Endothelial cell of umbilical vein (primary cell): ENCODE data around the gene RRP1. TPM values are rescaled to one million over a fixed set of nuclear protein-coding genes. Genes with fewer than 3 reads are reported as not detected.

Experiments used
- BruUV-seq: library from RNA; stranded (reverse); fragments of 400-500 nt; replicated peaks from 2 replicates; lab custom pipeline; 2021; lab: Mats Ljungman, UMichigan
- CTCF ChIA-PET: fragments of 300-600, 350-600 bp; sonication (Branson Sonifier 250); formaldehyde crosslinking; loops from one replicate; lab custom pipeline; 2021; ENCODE audit warnings: antibody characterized with exemption, inconsistent platforms; lab: Charles Lee
- POLR2A ChIA-PET: fragments of 300-600, 350-600 bp; sonication (Branson Sonifier 250); formaldehyde crosslinking; loops from one replicate; lab custom pipeline; 2021; ENCODE audit warnings: antibody characterized with exemption, inconsistent platforms; lab: Charles Lee
- DNase-seq: peaks from one replicate; pipeline ENCODE4 v3.0.0-alpha.2; 2011; ENCODE audit warnings: low read depth, low spot score
- FAIRE-seq: peaks from 2 replicates; lab custom pipeline; 2011; peaks lifted over from hg19 to GRCh38; lab: Jason Lieb, UNC
- H2AFZ ChIP-seq: 2 replicates; pipeline ENCODE4 v1.6.0; 2012; ENCODE audit warnings: low read depth, low read length, control low read depth, inconsistent platforms
- H3K27ac ChIP-seq: 2 replicates; pipeline ENCODE4 v1.5.1; 2011; ENCODE audit warnings: low read depth, mild to moderate bottlenecking, control low read depth, low read length, moderate library complexity; ENCODE audit not compliant: insufficient read depth
- H3K27me3 ChIP-seq, 2 experiments: 2 replicates each; pipeline versions ENCODE4 v1.6.0 to v1.6.1; 2011; ENCODE audit warnings: low read length in 2 of 2, mixed read lengths in 1 of 2; ENCODE audit not compliant: control insufficient read depth in 2 of 2, insufficient read depth in 2 of 2
- H3K36me3 ChIP-seq, 2 experiments: 2 replicates in 1 of 2; 3 replicates in 1 of 2; pipeline ENCODE4 v1.5.1; 2011; ENCODE audit warnings: low read length in 2 of 2, mild to moderate bottlenecking in 1 of 2, moderate library complexity in 1 of 2; ENCODE audit not compliant: control insufficient read depth in 2 of 2, insufficient read depth in 2 of 2; ENCODE audit errors: extremely low read depth in 1 of 2
- H3K4me1 ChIP-seq: 3 replicates; pipeline ENCODE4 v1.5.1; 2011; ENCODE audit warnings: mild to moderate bottlenecking, low read length; ENCODE audit not compliant: control insufficient read depth, insufficient read depth; ENCODE audit errors: extremely low read depth
- H3K4me2 ChIP-seq: 2 replicates; pipeline ENCODE4 v1.6.1; 2011; ENCODE audit warnings: low read length, control low read depth, mixed read lengths; ENCODE audit not compliant: insufficient read depth
- H3K4me3 ChIP-seq, 3 experiments: fragments of 200-600 bp in 1 of 3; sonication (generic), shearing (Covaris generic) in 1 of 3; replicated peaks in 1 of 3; 2 replicates each; pipeline ENCODE4 v1.5.1; 2011 to 2016; ENCODE audit warnings: control low read depth in 3 of 3, low read length in 3 of 3, mild to moderate bottlenecking in 2 of 3, inconsistent platforms in 1 of 3, low read depth in 1 of 3, moderate library complexity in 1 of 3; ENCODE audit not compliant: insufficient read depth in 1 of 3
- H3K79me2 ChIP-seq: 2 replicates; pipeline ENCODE4 v1.6.0; 2012; ENCODE audit warnings: low read length, inconsistent platforms; ENCODE audit not compliant: control insufficient read depth, insufficient read depth
- H3K9ac ChIP-seq: replicated peaks from 2 replicates; pipeline ENCODE3; 2011; ENCODE audit warnings: low read length, control low read depth; ENCODE audit not compliant: insufficient read depth; ENCODE audit errors: extremely low read depth
- H3K9me1 ChIP-seq: replicated peaks from 3 replicates; pipeline ENCODE4 v1.6.0; 2011; ENCODE audit warnings: mild to moderate bottlenecking, low read length; ENCODE audit not compliant: control insufficient read depth, insufficient read depth; ENCODE audit errors: extremely low read depth
- H3K9me3 ChIP-seq: replicated peaks from 2 replicates; pipeline ENCODE4 v1.5.1; 2012; ENCODE audit warnings: low read length, inconsistent platforms; ENCODE audit not compliant: control insufficient read depth, insufficient read depth
- H4K20me1 ChIP-seq: replicated peaks from 2 replicates; pipeline ENCODE3; 2011; ENCODE audit warnings: mild to moderate bottlenecking, low read length; ENCODE audit not compliant: control insufficient read depth, insufficient read depth; ENCODE audit errors: extremely low read depth
- EZH2 ChIP-seq: IDR thresholded peaks from 2 replicates; pipeline ENCODE4 v1.6.1; 2012; ENCODE audit warnings: borderline replicate concordance, low read depth, mild to moderate bottlenecking, moderate library complexity, low read length, inconsistent platforms; ENCODE audit not compliant: severe bottlenecking
- FOS ChIP-seq: IDR thresholded peaks from 2 replicates; pipeline ENCODE4 v1.6.1; 2011; ENCODE audit warnings: mild to moderate bottlenecking, low read length, moderate library complexity, borderline replicate concordance; ENCODE audit not compliant: insufficient read depth
- GATA2 ChIP-seq: IDR thresholded peaks from 2 replicates; pipeline ENCODE4 v1.7.0; 2011; ENCODE audit warnings: low read depth, mild to moderate bottlenecking, moderate library complexity, mixed read lengths, low read length; ENCODE audit not compliant: insufficient read length, insufficient read depth
- JUN ChIP-seq: IDR thresholded peaks from 2 replicates; pipeline ENCODE4 v1.6.1; 2011; ENCODE audit warnings: borderline replicate concordance, low read depth; ENCODE audit not compliant: insufficient read length, insufficient read depth
- MYC ChIP-seq: IDR thresholded peaks from one replicate; pipeline ENCODE4 v1.6.1; 2011; ENCODE audit warnings: mild to moderate bottlenecking, low read depth, low read length
- POLR2A ChIP-seq: IDR thresholded peaks from 2 replicates; pipeline ENCODE4 v1.6.1; 2012; ENCODE audit warnings: low read depth, mild to moderate bottlenecking, control low read depth, low read length
- POLR2AphosphoS5 ChIP-seq: IDR thresholded peaks from 2 replicates; pipeline ENCODE4 v1.6.1; 2012; ENCODE audit warnings: low read depth, mild to moderate bottlenecking, control low read depth, low read length, moderate library complexity; ENCODE audit not compliant: insufficient read depth
- dilution Hi-C: fragments of 300-500 bp; cut with MboI; formaldehyde crosslinking; loops from one replicate; pipeline ENCODE4 v1.15.0; 2019; ENCODE audit warnings: low sequenced_read_pairs; ENCODE audit not compliant: extremely low pct_ligation_motif_present
- intact Hi-C: fragments of 100-400 bp; cut with micrococcal nuclease; formaldehyde crosslinking; loops from one replicate; pipeline ENCODE4 v1.10.0; 2022
- polyA plus RNA-seq, 4 experiments: library from polyadenylated mRNA; depleted of rRNA in 3 of 4; stranded (reverse) in 3 of 4; unstranded in 1 of 4; fragments of >200 nt; gene quantifications; 2 replicates each; pipeline versions ENCODE4 v1.2.1 to v1.2.3, GENCODE V29; 2011 to 2012; ENCODE audit warnings: missing spikeins in 1 of 4
- total RNA-seq: library from RNA; stranded (reverse); gene quantifications from 2 replicates; pipeline ENCODE4 v1.2.3, GENCODE V29; 2021
- TF ChIP-seq, protein P1 (sequence below): IDR thresholded peaks from 2 replicates; pipeline ENCODE4 v1.6.1; 2011; ENCODE audit not compliant: insufficient read depth, insufficient read length
- TF ChIP-seq, protein P2 (sequence below), 2 donors: IDR thresholded peaks; 1 replicate in 1 of 2; 2 replicates in 1 of 2; pipeline ENCODE4 v1.5.1; 2011; ENCODE audit warnings: low read length in 2 of 2, mild to moderate bottlenecking in 2 of 2, moderate library complexity in 2 of 2, control low read depth in 1 of 2, inconsistent platforms in 1 of 2, low read depth in 1 of 2; ENCODE audit not compliant: insufficient read depth in 1 of 2; ENCODE audit errors: extremely low read depth in 1 of 2

The RRP1 gene
- total and polyA plus RNA-seq, 2 donors (not counting 3 experiments of a cell fraction or from before 2014, with no cell fraction given) = 15.2 to 36.3 TPM

DNA sequence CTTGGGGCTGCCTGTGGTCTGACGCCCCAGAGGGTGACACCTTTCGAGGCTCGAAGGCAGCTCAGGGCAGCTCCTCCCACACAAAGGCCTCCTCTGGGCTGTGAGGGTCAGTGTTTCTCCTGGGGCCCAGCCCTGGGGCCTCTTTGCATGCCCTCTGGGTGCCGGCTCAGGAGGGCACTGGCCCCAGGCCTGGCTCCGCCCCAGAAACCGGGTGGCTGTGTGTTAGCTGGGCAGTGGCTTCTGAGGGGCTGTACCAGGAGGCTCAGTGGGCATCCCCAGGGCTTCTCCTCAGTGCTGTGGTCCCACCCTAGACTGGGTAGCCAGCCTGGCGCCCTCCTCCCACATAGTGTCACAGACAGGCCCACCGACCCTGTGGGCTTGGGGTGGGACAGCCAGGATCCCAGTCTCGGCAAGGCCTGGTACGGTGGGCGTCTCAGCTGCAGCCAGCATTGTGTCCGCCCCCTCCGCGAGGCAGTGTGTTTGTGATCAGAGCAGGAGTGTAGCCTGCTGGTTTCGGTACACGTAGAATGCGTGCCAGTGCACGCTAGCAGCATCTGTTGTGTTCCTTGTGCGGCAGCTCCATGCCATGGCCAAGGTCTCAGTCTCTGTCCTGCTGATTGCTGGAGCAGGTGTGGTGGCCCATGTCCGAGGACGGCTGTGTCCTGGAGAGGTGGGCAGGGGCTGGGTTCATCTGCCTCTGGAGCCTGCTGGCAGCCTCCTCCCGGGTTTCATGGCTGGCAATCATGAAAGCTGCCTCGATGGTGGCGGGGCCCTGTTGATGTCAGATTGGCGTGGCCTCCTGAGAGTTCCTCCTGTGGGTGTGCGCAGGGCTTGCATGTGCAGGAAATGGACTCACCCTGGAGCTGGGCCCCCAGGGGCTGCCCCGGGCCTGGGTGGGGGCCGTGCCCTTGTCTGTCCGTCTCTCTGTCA lies 28.0 kb downstream of the RRP1 start:
- BruUV-seq = no TSS peak
- Histone ChIP-seq H3K36me3 (no peaks in the 10 kb centered on the region), H3K27me3 (no peaks in the 10 kb centered on the region), H3K4me3 (no peak overlapping the region), H3K9me1 (no peaks in the 10 kb centered on the region), H3K9me3 (no peaks in the 10 kb centered on the region), H3K4me1 (peaks cover 2% of the 10 kb centered on the region), H3K9ac (no peak overlapping the region), H3K4me2 (no peak overlapping the region), H4K20me1 (no peaks in the 10 kb centered on the region), H3K79me2 (no peaks in the 10 kb centered on the region), H3K27ac (no peak overlapping the region), H2AFZ (no peak overlapping the region)
- DNase-seq = no peak
- dilution Hi-C loops = no loop called here
- intact Hi-C loops = no loop called here
- POLR2A ChIA-PET = interaction anchor here (1.0 kb wide), 1 partner anchor 143 kb away, joined by 8 read pairs; no protein-coding TSS in a partner anchor
- TF ChIP-seq FOS = no peak
- TF ChIP-seq GATA2 = no peak
- no peak for TF ChIP-seq POLR2A
- no peak for TF ChIP-seq MYC
- TF ChIP-seq JUN = no peak
- CTCF ChIA-PET = interaction anchor here (0.7 to 1.8 kb wide), 4 partner anchors 7 to 164 kb away, joined by 3 to 5 read pairs (median 3); no protein-coding TSS in a partner anchor
- FAIRE-seq = no peak

DNA sequence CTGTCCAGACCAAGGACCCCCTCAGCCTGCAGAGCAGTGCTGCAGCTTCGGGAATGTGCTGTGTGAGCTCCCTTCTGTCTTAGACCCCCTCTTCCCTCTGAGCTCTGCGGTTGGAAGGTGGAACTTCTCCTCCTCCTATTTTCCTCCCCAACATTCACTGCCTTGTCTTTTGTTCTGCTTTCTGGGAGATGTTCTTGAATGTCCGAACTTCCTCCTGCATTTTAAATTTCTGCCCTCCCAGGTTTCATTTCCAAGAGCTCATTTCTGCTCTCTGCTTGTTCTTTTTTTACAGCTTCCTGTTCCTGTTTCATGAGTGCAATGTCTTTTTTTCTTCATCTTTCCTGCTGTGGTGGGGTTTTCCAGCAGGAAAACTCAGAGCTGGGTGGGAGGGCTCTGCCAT lies 29.3 kb downstream of the RRP1 start:
- no peaks in the 10 kb centered on the region for H3K4me1 ChIP-seq
- no peak overlapping the region for H3K9ac ChIP-seq
- no peaks in the 10 kb centered on the region for H3K27me3 ChIP-seq
- no peaks in the 10 kb centered on the region for H3K36me3 ChIP-seq
- no peak for DNase-seq
- dilution Hi-C loops (no loop called here), intact Hi-C loops (no loop called here)
- H3K27ac ChIP-seq = no peak overlapping the region
- no peaks in the 10 kb centered on the region for H3K79me2 ChIP-seq
- no peak overlapping the region for H3K4me3 ChIP-seq
- no peaks in the 10 kb centered on the region for H3K9me3 ChIP-seq
- no peak overlapping the region for H2AFZ ChIP-seq
- ChIA-PET CTCF (interaction anchor here (1.2 to 1.8 kb wide), 4 partner anchors 8 to 163 kb away, joined by 3 to 6 read pairs (median 4); no protein-coding TSS in a partner anchor), POLR2A (interaction anchor here (1.0 kb wide), 1 partner anchor 141 kb away, joined by 8 read pairs; no protein-coding TSS in a partner anchor)
- H3K4me2 ChIP-seq = no peak overlapping the region
- no peaks in the 10 kb centered on the region for H3K9me1 ChIP-seq
- H4K20me1 ChIP-seq = no peaks in the 10 kb centered on the region
- no TSS peak for BruUV-seq
- TF ChIP-seq POLR2A (no peak), GATA2 (no peak), MYC (no peak), POLR2AphosphoS5 (no peak), JUN (no peak), EZH2 (no peak), FOS (no peak)
- TF ChIP-seq, protein P1, sequence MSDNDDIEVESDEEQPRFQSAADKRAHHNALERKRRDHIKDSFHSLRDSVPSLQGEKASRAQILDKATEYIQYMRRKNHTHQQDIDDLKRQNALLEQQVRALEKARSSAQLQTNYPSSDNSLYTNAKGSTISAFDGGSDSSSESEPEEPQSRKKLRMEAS = no peak
- TF ChIP-seq, protein P2, sequence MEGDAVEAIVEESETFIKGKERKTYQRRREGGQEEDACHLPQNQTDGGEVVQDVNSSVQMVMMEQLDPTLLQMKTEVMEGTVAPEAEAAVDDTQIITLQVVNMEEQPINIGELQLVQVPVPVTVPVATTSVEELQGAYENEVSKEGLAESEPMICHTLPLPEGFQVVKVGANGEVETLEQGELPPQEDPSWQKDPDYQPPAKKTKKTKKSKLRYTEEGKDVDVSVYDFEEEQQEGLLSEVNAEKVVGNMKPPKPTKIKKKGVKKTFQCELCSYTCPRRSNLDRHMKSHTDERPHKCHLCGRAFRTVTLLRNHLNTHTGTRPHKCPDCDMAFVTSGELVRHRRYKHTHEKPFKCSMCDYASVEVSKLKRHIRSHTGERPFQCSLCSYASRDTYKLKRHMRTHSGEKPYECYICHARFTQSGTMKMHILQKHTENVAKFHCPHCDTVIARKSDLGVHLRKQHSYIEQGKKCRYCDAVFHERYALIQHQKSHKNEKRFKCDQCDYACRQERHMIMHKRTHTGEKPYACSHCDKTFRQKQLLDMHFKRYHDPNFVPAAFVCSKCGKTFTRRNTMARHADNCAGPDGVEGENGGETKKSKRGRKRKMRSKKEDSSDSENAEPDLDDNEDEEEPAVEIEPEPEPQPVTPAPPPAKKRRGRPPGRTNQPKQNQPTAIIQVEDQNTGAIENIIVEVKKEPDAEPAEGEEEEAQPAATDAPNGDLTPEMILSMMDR (IDR thresholded peaks at IDR 0.05; ENCODE audit: extremely low read depth in 1 of 2, insufficient read depth in 1 of 2, low read depth in 1 of 2, low read length in 2 of 2) = no peak
- no peak for FAIRE-seq
